Esophagus (tissue), 2 donors: ENCODE results near the gene OR6C75. TPM values are rescaled to one million over a fixed set of nuclear protein-coding genes. Genes with fewer than 3 reads are reported as not detected.
"Not testable (repeated sequence)": the region's sequence is repeated elsewhere in the genome, so short reads cannot be mapped to it uniquely, and the experiment has no call there.

ENCODE experiments used
- H3K27ac ChIP-seq, 2 donors: one replicate each; pipeline ENCODE4 v1.5.1; 2013; ENCODE audit warnings: low read depth in 2 of 2, mild to moderate bottlenecking in 2 of 2, inconsistent platforms in 1 of 2, low read length in 1 of 2, moderate library complexity in 1 of 2
- H3K27me3 ChIP-seq, 2 donors: one replicate each; pipeline ENCODE4 v1.6.1; 2013; ENCODE audit warnings: low read length in 2 of 2, control low read depth in 1 of 2, mild to moderate bottlenecking in 1 of 2; ENCODE audit not compliant: insufficient read depth in 2 of 2, control insufficient read depth in 1 of 2
- H3K36me3 ChIP-seq, 2 donors: one replicate each; pipeline ENCODE4 v1.6.1; 2013; ENCODE audit warnings: low read length in 1 of 2; ENCODE audit not compliant: control insufficient read depth in 2 of 2, insufficient read depth in 2 of 2
- H3K4me1 ChIP-seq, 2 donors: one replicate each; pipeline ENCODE4 v1.6.1; 2013; ENCODE audit warnings: low read length in 1 of 2; ENCODE audit not compliant: control insufficient read depth in 2 of 2, insufficient read depth in 2 of 2
- H3K4me3 ChIP-seq, 2 donors: one replicate each; pipeline ENCODE4 v1.5.1; 2013; ENCODE audit warnings: low read length in 2 of 2, mild to moderate bottlenecking in 2 of 2, low read depth in 1 of 2, moderate library complexity in 1 of 2
- H3K9me3 ChIP-seq, 2 donors: one replicate each; pipeline ENCODE4 v1.6.1; 2013; ENCODE audit warnings: mild to moderate bottlenecking in 2 of 2, low read depth in 1 of 2, low read length in 1 of 2, moderate library complexity in 1 of 2; ENCODE audit not compliant: control insufficient read depth in 2 of 2, insufficient read depth in 1 of 2
- WGBS, 2 donors: extraction: QIAGEN DNeasy Blood & Tissue Kit; methylation state at CpG; one replicate each; pipeline ENCODE4 v1.1.7; 2013; 5-methylcytosine and 5-hydroxymethylcytosine counted together
- polyA plus RNA-seq, 2 donors: library from polyadenylated mRNA; stranded (reverse); fragments of 200-250 nt; gene quantifications; one replicate each; pipeline ENCODE4 v1.2.3, GENCODE V29; 2013
- donor health status: healthy with polysubstance abuse.
- donor health status: Bipolar disorder and iron deficiency.

The OR6C75 gene
- polyA plus RNA-seq, result not detected

GRCh38 chr12:55362675-55363074, at the start of gene OR6C75:
TSS of gene OR6C75 (plus strand) at chr12:55362975. CDS start at chr12:55365111, 2,136 bp downstream.
- Histone ChIP-seq H3K4me3 (no peak within 1 kb of the TSS), H3K27ac (no peak within 1 kb of the TSS), H3K36me3 (no peaks in the 10 kb centered on the region), H3K9me3 (no peaks in the 10 kb centered on the region), H3K27me3 (no peaks in the 10 kb centered on the region), H3K4me1 (no peaks in the 10 kb centered on the region)
- WGBS, 2 donors, result 78 to 80% methylated on average over 4 of the region's 4 CpGs

GRCh38 chr12:55314043-55314442, 48.7 kb upstream of the OR6C75 start, which contains the start of gene OR6C1:
TSS of gene OR6C1 (plus strand) at chr12:55314343. CDS start at chr12:55320600, 6,257 bp downstream.
- Histone ChIP-seq H3K4me1 (no peaks in the 10 kb centered on the region), H3K27me3 (no peaks in the 10 kb centered on the region), H3K27ac (no peak within 1 kb of the TSS), H3K4me3 (no peak within 1 kb of the TSS), H3K9me3 (no peaks in the 10 kb centered on the region), H3K36me3 (no peaks in the 10 kb centered on the region)
- WGBS, 2 donors, result 72 to 88% methylated on average over 2 of the region's 2 CpGs

GRCh38 chr12:55320201-55320600, 42.6 kb upstream of the OR6C75 start:
- Histone ChIP-seq H3K9me3 (no peaks in the 10 kb centered on the region), H3K27me3 (peaks cover 0 to 2% of the 10 kb centered on the region in 2 donors), H3K27ac (no peak overlapping the region), H3K4me1 (no peaks in the 10 kb centered on the region), H3K36me3 (no peaks in the 10 kb centered on the region), H3K4me3 (no peak overlapping the region)
- 47 to 65% methylated on average over 4 of the region's 4 CpGs for WGBS, 2 donors

GRCh38 chr12:55325801-55326200, 37.0 kb upstream of the OR6C75 start:
- not testable (repeated sequence) for H3K27ac ChIP-seq, H3K4me3 ChIP-seq, H3K4me1 ChIP-seq, H3K36me3 ChIP-seq, H3K27me3 ChIP-seq, H3K9me3 ChIP-seq
- 90 to 95% methylated on average over 6 of the region's 6 CpGs for WGBS, 2 donors

GRCh38 chr12:55330446-55330845, 32.3 kb upstream of the OR6C75 start, which contains the start of gene OR6C3:
TSS of gene OR6C3 (plus strand) at chr12:55330746. CDS start at chr12:55331701, 955 bp downstream.
- 96 to 100% methylated on average over 1 of the region's 1 CpG for WGBS, 2 donors
- Histone ChIP-seq H3K9me3 (no peaks in the 10 kb centered on the region), H3K36me3 (no peaks in the 10 kb centered on the region), H3K4me1 (no peaks in the 10 kb centered on the region), H3K27ac (no peak within 1 kb of the TSS), H3K4me3 (no peak within 1 kb of the TSS), H3K27me3 (no peaks in the 10 kb centered on the region)

GRCh38 chr12:55336002-55336401, 26.8 kb upstream of the OR6C75 start:
- H3K27ac ChIP-seq, result no peak overlapping the region
- H3K27me3 ChIP-seq, result no peaks in the 10 kb centered on the region
- WGBS, 2 donors, result 88 to 90% methylated on average over 10 of the region's 10 CpGs
- H3K4me3 ChIP-seq, result no peak overlapping the region
- H3K36me3 ChIP-seq, result no peaks in the 10 kb centered on the region
- H3K9me3 ChIP-seq, result no peaks in the 10 kb centered on the region
- H3K4me1 ChIP-seq, result no peaks in the 10 kb centered on the region

GRCh38 chr12:55355338-55355737, 7.4 kb upstream of the OR6C75 start:
- not testable (repeated sequence) for H3K36me3 ChIP-seq, H3K4me1 ChIP-seq, H3K9me3 ChIP-seq, H3K27me3 ChIP-seq, H3K4me3 ChIP-seq, H3K27ac ChIP-seq
- 59 to 69% methylated on average over 4 of the region's 4 CpGs for WGBS, 2 donors

- no peaks in the 10 kb centered on the region for H3K4me1 ChIP-seq
- no peak overlapping the region for H3K4me3 ChIP-seq
- 72 to 76% methylated on average over 3 of the region's 3 CpGs for WGBS, 2 donors
Observed at GRCh38 chr12:55365086-55365485, 2.3 kb downstream of the OR6C75 start.

GRCh38 chr12:55372521-55372920, 9.7 kb downstream of the OR6C75 start:
- H3K4me1 ChIP-seq, result no peaks in the 10 kb centered on the region
- H3K27me3 ChIP-seq, result no peaks in the 10 kb centered on the region
- no peak overlapping the region for H3K27ac ChIP-seq
- no peaks in the 10 kb centered on the region for H3K36me3 ChIP-seq
- WGBS, 2 donors, result 72 to 76% methylated on average over 4 of the region's 4 CpGs
- no peaks in the 10 kb centered on the region for H3K9me3 ChIP-seq
- H3K4me3 ChIP-seq, result no peak overlapping the region

More at GRCh38 chr12:55365086-55365485, 2.3 kb downstream of the OR6C75 start:
- H3K27me3 ChIP-seq, result no peaks in the 10 kb centered on the region
- no peak overlapping the region for H3K27ac ChIP-seq
- no peaks in the 10 kb centered on the region for H3K9me3 ChIP-seq
- no peaks in the 10 kb centered on the region for H3K36me3 ChIP-seq

GRCh38 chr12:55385891-55386290, 23.1 kb downstream of the OR6C75 start:
- H3K27me3 ChIP-seq, result no peaks in the 10 kb centered on the region
- no peaks in the 10 kb centered on the region for H3K9me3 ChIP-seq
- no peaks in the 10 kb centered on the region for H3K4me1 ChIP-seq
- no peak overlapping the region for H3K4me3 ChIP-seq
- no peaks in the 10 kb centered on the region for H3K36me3 ChIP-seq
- no peak overlapping the region for H3K27ac ChIP-seq
